Heart left ventricle (tissue), 16 donors: ENCODE data around the gene FASN. TPM values are rescaled to one million over a fixed set of nuclear protein-coding genes. Genes with fewer than 3 reads are reported as not detected.

ENCODE experiments used
- ATAC-seq, 4 donors: fragments of 200-7000 bp; cut with Tn5 transposase; one replicate each; pipeline ENCODE4 v1.9.1; 2020 to 2022; ENCODE audit warnings: moderate library complexity in 4 of 4, mild to moderate bottlenecking in 3 of 4, moderate number of reproducible peaks in 1 of 4
- DNase-seq, 5 donors: peaks; one replicate each; pipeline ENCODE4 v3.0.0-alpha.2; 2020
- H3K27ac ChIP-seq, 12 donors: fragments of 200-600 bp; sonication (generic) in 4 of 12; one replicate each; pipeline versions ENCODE4 v1.5.0 to v1.8.0; 2016 to 2022; ENCODE audit warnings: mild to moderate bottlenecking in 2 of 12
- H3K27me3 ChIP-seq, 9 donors: fragments of 200-600 bp; sonication (generic) in 2 of 9; one replicate each; pipeline versions ENCODE4 v1.5.1 to v1.8.0; 2016 to 2022; ENCODE audit warnings: mild to moderate bottlenecking in 3 of 9
- H3K36me3 ChIP-seq, 9 donors: fragments of 200-600 bp; sonication (generic) in 2 of 9; one replicate each; pipeline versions ENCODE4 v1.5.0 to v1.8.0; 2018 to 2022; ENCODE audit warnings: mild to moderate bottlenecking in 2 of 9
- H3K4me1 ChIP-seq, 12 donors: fragments of 200-600 bp; sonication (generic) in 4 of 12; one replicate each; pipeline versions ENCODE4 v1.5.0 to v1.8.0; 2016 to 2022; ENCODE audit warnings: mild to moderate bottlenecking in 3 of 12
- H3K4me3 ChIP-seq, 12 donors: fragments of 200-600 bp; sonication (generic) in 4 of 12; one replicate each; pipeline versions ENCODE4 v1.5.0 to v1.8.0; 2017 to 2022; ENCODE audit warnings: mild to moderate bottlenecking in 9 of 12, moderate library complexity in 4 of 12
- H3K9me3 ChIP-seq, 12 donors: fragments of 200-600 bp; sonication (generic) in 4 of 12; one replicate each; pipeline versions ENCODE4 v1.5.0 to v1.8.0; 2016 to 2022; ENCODE audit warnings: mild to moderate bottlenecking in 1 of 12
- CTCF ChIP-seq, 12 donors: fragments of 200-600 bp; sonication (generic) in 4 of 12; IDR thresholded peaks; one replicate each; pipeline versions ENCODE4 v1.5.0 to v1.8.0; 2018 to 2022; ENCODE audit warnings: antibody characterized with exemption in 12 of 12, mild to moderate bottlenecking in 5 of 12
- POLR2A ChIP-seq, 2 donors: fragments of 450-650 bp; IDR thresholded peaks; one replicate each; pipeline ENCODE4 v1.6.1; 2017; ENCODE audit warnings: antibody characterized with exemption in 2 of 2, mild to moderate bottlenecking in 2 of 2, moderate library complexity in 2 of 2
- WGBS, 4 donors: extraction: QIAGEN DNeasy Blood & Tissue Kit in 2 of 4; methylation state at CpG; one replicate each; pipeline versions ENCODE4 v1.1.5 to v1.1.7; 2013 to 2018; 5-methylcytosine and 5-hydroxymethylcytosine counted together
- intact Hi-C, 10 donors: fragments of 100-400 bp; cut with DNase I; formaldehyde crosslinking; loops; one replicate each; pipeline versions ENCODE4 v1.11.1 to v1.14.2; 2022
- polyA plus RNA-seq, 2 donors: library from polyadenylated mRNA; stranded (reverse); fragments of 200-250 nt; gene quantifications; one replicate each; pipeline ENCODE4 v1.2.3, GENCODE V29; 2013
- total RNA-seq, 9 donors: library from RNA; depleted of rRNA in 2 of 9; stranded (reverse); fragments of >200 nt in 2 of 9; fragmentation: NEBNext Ultra II Directional in 3 of 9; extraction: Animal tissue kit (Norgen Biotek cat#: 25700) in 3 of 9; gene quantifications; one replicate each; pipeline versions ENCODE4 v1.1.0 to v1.2.4, GENCODE V29; 2016 to 2023
- donor health status: ischemic (EF 13 %, LVEDD 7.1; RV severe dilation, severe dysfunction).
- donor health status: healthy with polysubstance abuse.
- donor health status: DM: no; HTN: yes; CAD: no.
- donor health status: DM: no; HTN: no; CAD: no.
- donor health status: ischemic (EF 25% LVEDD 6.9; RV normal size, moderate dysfunction).
- donor health status: ischemic (EF 25% LVEDD 5.7; RV mildly dilated, moderate dysfunction).
- donor health status: healthy.
- donor health status: DM: yes; HTN: yes; CAD: no.
- donor health status: ischemic (EF 35%, LVEDD 5.7; RV mildly dilated, moderate dysfunction).
- donor health status: nonischemic (EF 11% LVEDD 7.7; RV severe dilation, severe dysfunction).
- donor health status: DM: yes; HTN: yes; CAD: no.
- donor health status: PGD.
- donor health status: ischemic (EF 29% LVEDD 5.4; RV normal size, mild dysfunction).
- donor health status: nonischemic (EF 23%, LVEDD 6.1; RV moderate dilation, normal function).

Gene FASN
- total and polyA plus RNA-seq, 11 donors = 6.9 to 103 (median 18.9) TPM

GRCh38 chr17:82083533-82084359 is 14.3 kb downstream of the FASN start:
- Histone ChIP-seq H3K36me3 (peaks cover 0 to 99% (median 82%) of the 10 kb centered on the region in 9 donors), H3K4me3 (no peak overlapping the region), H3K27me3 (no peaks in the 10 kb centered on the region), H3K4me1 (no peaks in the 10 kb centered on the region), H3K9me3 (no peaks in the 10 kb centered on the region), H3K27ac (no peak overlapping the region)
- intact Hi-C loops = no loop called here
- ATAC-seq = no peak
- 93 to 94% (median 94%) methylated on average over 51 to 55 of the region's 55 CpGs for WGBS, 4 donors
- no peak for DNase-seq
- TF ChIP-seq CTCF (IDR thresholded peaks at IDR 0.05) = no peak
- no peak for TF ChIP-seq POLR2A (IDR thresholded peaks at IDR 0.05)

GRCh38 chr17:82083009-82083408 is 15.0 kb downstream of the FASN start:
- DNase-seq = no peak
- intact Hi-C loops = no loop called here
- WGBS, 4 donors = 88 to 95% (median 92%) methylated on average over 12 to 24 of the region's 24 CpGs
- peaks cover 0 to 93% (median 74%) of the 10 kb centered on the region in 9 donors for H3K36me3 ChIP-seq
- ATAC-seq = no peak
- peaks cover 0 to 5% (median 0%) of the 10 kb centered on the region in 12 donors for H3K4me1 ChIP-seq
- H3K27ac ChIP-seq = no peak overlapping the region
- TF ChIP-seq CTCF (IDR thresholded peaks at IDR 0.05) = no peak
- TF ChIP-seq POLR2A (IDR thresholded peaks at IDR 0.05) = no peak
- H3K9me3 ChIP-seq = no peaks in the 10 kb centered on the region
- H3K4me3 ChIP-seq = no peak overlapping the region
- H3K27me3 ChIP-seq = no peaks in the 10 kb centered on the region

GRCh38 chr17:82082456-82082855 is 15.6 kb downstream of the FASN start:
- TF ChIP-seq POLR2A (IDR thresholded peaks at IDR 0.05) (no peak), CTCF (IDR thresholded peaks at IDR 0.05) (no peak)
- Histone ChIP-seq H3K4me3 (no peak overlapping the region), H3K27ac (no peak overlapping the region), H3K36me3 (peaks cover 0 to 88% (median 69%) of the 10 kb centered on the region in 9 donors), H3K27me3 (no peaks in the 10 kb centered on the region), H3K9me3 (no peaks in the 10 kb centered on the region), H3K4me1 (peaks cover 0 to 10% (median 0%) of the 10 kb centered on the region in 12 donors)
- intact Hi-C loops = no loop called here
- DNase-seq (no peak), ATAC-seq (no peak)
- WGBS, 4 donors = 84 to 95% (median 94%) methylated on average over 9 to 19 of the region's 19 CpGs

GRCh38 chr17:82081966-82082365 is 16.1 kb downstream of the FASN start:
- peaks cover 0 to 10% (median 0%) of the 10 kb centered on the region in 12 donors for H3K4me1 ChIP-seq
- H3K9me3 ChIP-seq = no peaks in the 10 kb centered on the region
- no peak overlapping the region for H3K27ac ChIP-seq
- H3K36me3 ChIP-seq = peaks cover 0 to 84% (median 65%) of the 10 kb centered on the region in 9 donors
- H3K4me3 ChIP-seq = no peak overlapping the region
- WGBS, 4 donors = 91 to 98% (median 92%) methylated on average over 11 to 22 of the region's 22 CpGs
- DNase-seq (no peak), ATAC-seq (no peak)
- H3K27me3 ChIP-seq = no peaks in the 10 kb centered on the region
- no peak for TF ChIP-seq CTCF (IDR thresholded peaks at IDR 0.05)
- no peak for TF ChIP-seq POLR2A (IDR thresholded peaks at IDR 0.05)
- intact Hi-C loops = no loop called here
